GM23338 (cell line): ENCODE data around the gene PACSIN1. TPM values are rescaled to one million over a fixed set of nuclear protein-coding genes. Genes with fewer than 3 reads are reported as not detected.

Experiments
- ATAC-seq: fragments of 200-7000 bp; cut with Tn5 transposase; 3 replicates; pipeline ENCODE4 v1.9.1; 2020
- DNase-seq: peaks from one replicate; pipeline ENCODE4 v3.0.0-alpha.2; 2015; ENCODE audit warnings: low spot score
- H2AFZ ChIP-seq: fragments of 200-600 bp; sonication (generic); 2 replicates; pipeline ENCODE4 v1.8.0; 2016; ENCODE audit warnings: antibody characterized with exemption, mild to moderate bottlenecking, moderate library complexity
- H3F3A ChIP-seq: fragments of 200-600 bp; sonication (generic); replicated peaks from 2 replicates; pipeline ENCODE4 v1.8.0; 2017; ENCODE audit warnings: antibody characterized with exemption, mixed run types, low read depth
- H3K27ac ChIP-seq: fragments of 200-600 bp; sonication (generic); 2 replicates; pipeline ENCODE4 v1.6.1; 2016; ENCODE audit warnings: low read depth
- H3K27me3 ChIP-seq: fragments of 200-600 bp; sonication (generic); 2 replicates; pipeline ENCODE4 v1.8.0; 2016; ENCODE audit warnings: mild to moderate bottlenecking, mixed run types, moderate library complexity; ENCODE audit not compliant: insufficient read depth
- H3K36me3 ChIP-seq: fragments of 200-600 bp; sonication (generic); 2 replicates; pipeline ENCODE4 v1.8.0; 2016; ENCODE audit warnings: mild to moderate bottlenecking; ENCODE audit not compliant: insufficient read depth
- H3K4me1 ChIP-seq: fragments of 200-600 bp; sonication (generic); 2 replicates; pipeline ENCODE4 v1.8.0; 2016; ENCODE audit warnings: mild to moderate bottlenecking, moderate library complexity; ENCODE audit not compliant: insufficient read depth
- H3K4me2 ChIP-seq: fragments of 200-600 bp; sonication (generic); 2 replicates; pipeline ENCODE4 v1.7.1; 2017; ENCODE audit warnings: mixed run types
- H3K4me3 ChIP-seq: fragments of 200-600 bp; sonication (generic); 2 replicates; pipeline ENCODE4 v1.6.1; 2016; ENCODE audit warnings: mixed run types
- H3K79me2 ChIP-seq: fragments of 200-600 bp; sonication (generic); replicated peaks from 2 replicates; pipeline ENCODE4 v1.8.0; 2017; ENCODE audit warnings: mild to moderate bottlenecking; ENCODE audit not compliant: insufficient read depth
- H3K9me2 ChIP-seq: fragments of 200-600 bp; sonication (generic); 2 replicates; pipeline ENCODE4 v1.8.0; 2017; ENCODE audit not compliant: insufficient read depth
- H4K20me1 ChIP-seq: fragments of 200-600 bp; sonication (generic); replicated peaks from 2 replicates; pipeline ENCODE4 v1.8.0; 2017; ENCODE audit warnings: mild to moderate bottlenecking; ENCODE audit not compliant: insufficient read depth
- H3K27ac Mint-ChIP-seq: 2 replicates; pipeline ENCODE4 v1.8.0; 2020; ENCODE audit warnings: inconsistent platforms, mild to moderate bottlenecking, moderate library complexity, mixed read lengths
- H3K27me3 Mint-ChIP-seq: 3 replicates; pipeline ENCODE4 v1.8.0; 2022; ENCODE audit warnings: low read depth, mild to moderate bottlenecking, moderate library complexity, mixed read lengths, inconsistent platforms; ENCODE audit not compliant: insufficient read depth, poor library complexity
- H3K36me3 Mint-ChIP-seq: 3 replicates; pipeline ENCODE4 v1.8.0; 2021; ENCODE audit warnings: low read depth, mild to moderate bottlenecking, inconsistent platforms, moderate library complexity, mixed read lengths
- H3K4me1 Mint-ChIP-seq: 3 replicates; pipeline ENCODE4 v1.8.0; 2020; ENCODE audit warnings: mild to moderate bottlenecking, inconsistent platforms, mixed read lengths
- H3K4me3 Mint-ChIP-seq: 3 replicates; pipeline ENCODE4 v1.8.0; 2021; ENCODE audit warnings: moderate library complexity, mild to moderate bottlenecking, inconsistent platforms, mixed read lengths
- H3K9me3 Mint-ChIP-seq: 3 replicates; pipeline ENCODE4 v1.8.0; 2020; ENCODE audit warnings: moderate library complexity, mild to moderate bottlenecking, inconsistent platforms, mixed read lengths
- CREB1 ChIP-seq: fragments of 250-450 bp; sonication (Bioruptor Pico); IDR thresholded peaks from 2 replicates; pipeline ENCODE4 v1.5.0; 2020; ENCODE audit warnings: low read depth, mild to moderate bottlenecking, moderate library complexity
- EZH2 ChIP-seq: fragments of 200-600 bp; sonication (generic); IDR thresholded peaks from one replicate; pipeline ENCODE4 v1.8.0; 2017; ENCODE audit warnings: antibody characterized with exemption, mild to moderate bottlenecking, low read depth; ENCODE audit not compliant: unreplicated experiment
- EZH2phosphoT487 ChIP-seq: fragments of 200-600 bp; sonication (generic); IDR thresholded peaks from one replicate; pipeline ENCODE4 v1.8.1; 2018; ENCODE audit warnings: antibody characterized with exemption; ENCODE audit not compliant: unreplicated experiment
- JUNB ChIP-seq: IDR thresholded peaks from one replicate; pipeline ENCODE4 v1.6.1; 2016; ENCODE audit warnings: antibody characterized with exemption; ENCODE audit not compliant: unreplicated experiment
- NANOG ChIP-seq: IDR thresholded peaks from 2 replicates; pipeline ENCODE4 v1.6.1; 2016; ENCODE audit warnings: antibody characterized with exemption, borderline replicate concordance
- POLR2AphosphoS5 ChIP-seq: IDR thresholded peaks from 2 replicates; pipeline ENCODE4 v1.6.1; 2016; ENCODE audit warnings: antibody characterized with exemption, low read depth
- STAT1 ChIP-seq: IDR thresholded peaks from one replicate; pipeline ENCODE4 v1.6.1; 2016; ENCODE audit warnings: antibody characterized with exemption; ENCODE audit not compliant: unreplicated experiment
- ZNF331 ChIP-seq: fragments of 250-450 bp; sonication (Bioruptor Pico); IDR thresholded peaks from 2 replicates; pipeline ENCODE4 v1.5.0; 2020; ENCODE audit warnings: low read depth, mild to moderate bottlenecking, moderate library complexity
- ZNF462 ChIP-seq: fragments of 250-450 bp; sonication (Bioruptor Pico); IDR thresholded peaks from 2 replicates; pipeline ENCODE4 v1.5.0; 2020; ENCODE audit warnings: mild to moderate bottlenecking, moderate library complexity
- polyA plus RNA-seq: library from polyadenylated mRNA; unstranded; fragments of >200 nt; fragmentation: Nextera tagmentation; extraction: Ambion mirVana; gene quantifications from 2 replicates; pipeline ENCODE4 v1.2.1, GENCODE V29; 2016
- total RNA-seq: library from RNA; depleted of rRNA; stranded (reverse); fragments of >200 nt; shearing (Covaris generic); gene quantifications from 2 replicates; pipeline ENCODE4 v1.2.3, GENCODE V29; 2014
- TF ChIP-seq, protein P1 (sequence below): IDR thresholded peaks from one replicate; pipeline ENCODE4 v1.6.1; 2018; ENCODE audit warnings: antibody characterized with exemption; ENCODE audit not compliant: unreplicated experiment
- TF ChIP-seq, protein P2 (sequence below): IDR thresholded peaks from 2 replicates; pipeline ENCODE4 v1.6.1; 2016; ENCODE audit warnings: antibody characterized with exemption

Gene PACSIN1
- total and polyA plus RNA-seq, 2 experiments from 2014 or later = 5.2 to 8.7 TPM

DNA sequence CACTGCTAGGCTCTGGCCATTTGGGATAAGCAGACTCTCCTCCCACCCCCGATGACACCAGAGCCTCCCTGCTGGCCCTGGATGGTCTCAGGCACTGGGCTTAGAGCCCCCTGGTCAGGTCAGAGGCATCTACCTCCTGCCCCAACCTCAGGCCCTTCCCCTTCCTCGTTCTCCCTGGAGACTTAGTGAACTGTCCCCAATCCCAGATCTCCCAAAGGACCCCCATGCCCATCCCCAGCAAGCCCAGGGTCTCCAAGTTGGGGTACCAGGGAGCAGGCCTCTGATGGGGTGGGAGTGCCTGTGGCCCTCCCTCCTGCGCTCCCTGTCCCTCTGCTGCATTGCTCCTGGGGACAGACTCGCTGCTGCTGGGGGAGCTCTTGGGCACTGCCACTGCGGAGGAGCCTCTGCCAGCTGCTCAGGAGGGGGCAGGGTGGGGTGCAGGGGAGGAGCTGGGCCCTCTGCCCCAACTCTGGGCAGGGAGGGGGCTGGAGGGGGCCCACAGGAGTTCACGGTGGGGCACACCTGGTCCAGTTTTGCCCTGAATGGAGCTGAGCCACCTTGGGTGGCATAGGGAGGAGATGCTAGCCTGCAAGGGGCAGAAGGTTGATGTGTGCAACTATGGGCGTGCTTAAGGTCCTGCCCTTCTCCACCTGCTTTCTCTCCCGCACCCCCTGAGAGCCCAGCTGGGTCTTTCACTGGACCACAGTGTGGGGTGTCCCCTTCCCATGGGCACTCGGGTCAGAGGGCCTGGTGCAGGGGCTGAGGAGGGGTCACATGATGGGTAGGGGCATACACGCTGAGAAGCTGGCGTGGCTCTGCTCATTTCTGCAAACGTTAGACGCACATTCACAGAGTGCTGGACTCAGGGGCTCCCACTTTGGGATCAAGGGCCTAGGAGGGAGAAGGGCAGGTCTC, 49.9 kb downstream of the PACSIN1 start:
- Histone ChIP-seq H3K4me3 (peak overlapping the region; percentile 74; the same call in 1 of the 2 replicates), H3K9me2 (no peaks in the 10 kb centered on the region), H2AFZ (no peak overlapping the region), H3F3A (no peaks in the 10 kb centered on the region), H3K4me2 (peak overlapping the region; percentile 86), H3K27ac (no peak overlapping the region), H3K79me2 (no peaks in the 10 kb centered on the region), H4K20me1 (no peaks in the 10 kb centered on the region; the same call in 1 of the 2 replicates), H3K4me1 (no peaks in the 10 kb centered on the region), H3K36me3 (no peaks in the 10 kb centered on the region), H3K27me3 (no peaks in the 10 kb centered on the region)
- no peak overlapping the region for H3K27ac Mint-ChIP-seq
- no peak for TF ChIP-seq CREB1 (CRISPR knock-in tag)
- no peak for TF ChIP-seq POLR2AphosphoS5
- TF ChIP-seq, protein P1, sequence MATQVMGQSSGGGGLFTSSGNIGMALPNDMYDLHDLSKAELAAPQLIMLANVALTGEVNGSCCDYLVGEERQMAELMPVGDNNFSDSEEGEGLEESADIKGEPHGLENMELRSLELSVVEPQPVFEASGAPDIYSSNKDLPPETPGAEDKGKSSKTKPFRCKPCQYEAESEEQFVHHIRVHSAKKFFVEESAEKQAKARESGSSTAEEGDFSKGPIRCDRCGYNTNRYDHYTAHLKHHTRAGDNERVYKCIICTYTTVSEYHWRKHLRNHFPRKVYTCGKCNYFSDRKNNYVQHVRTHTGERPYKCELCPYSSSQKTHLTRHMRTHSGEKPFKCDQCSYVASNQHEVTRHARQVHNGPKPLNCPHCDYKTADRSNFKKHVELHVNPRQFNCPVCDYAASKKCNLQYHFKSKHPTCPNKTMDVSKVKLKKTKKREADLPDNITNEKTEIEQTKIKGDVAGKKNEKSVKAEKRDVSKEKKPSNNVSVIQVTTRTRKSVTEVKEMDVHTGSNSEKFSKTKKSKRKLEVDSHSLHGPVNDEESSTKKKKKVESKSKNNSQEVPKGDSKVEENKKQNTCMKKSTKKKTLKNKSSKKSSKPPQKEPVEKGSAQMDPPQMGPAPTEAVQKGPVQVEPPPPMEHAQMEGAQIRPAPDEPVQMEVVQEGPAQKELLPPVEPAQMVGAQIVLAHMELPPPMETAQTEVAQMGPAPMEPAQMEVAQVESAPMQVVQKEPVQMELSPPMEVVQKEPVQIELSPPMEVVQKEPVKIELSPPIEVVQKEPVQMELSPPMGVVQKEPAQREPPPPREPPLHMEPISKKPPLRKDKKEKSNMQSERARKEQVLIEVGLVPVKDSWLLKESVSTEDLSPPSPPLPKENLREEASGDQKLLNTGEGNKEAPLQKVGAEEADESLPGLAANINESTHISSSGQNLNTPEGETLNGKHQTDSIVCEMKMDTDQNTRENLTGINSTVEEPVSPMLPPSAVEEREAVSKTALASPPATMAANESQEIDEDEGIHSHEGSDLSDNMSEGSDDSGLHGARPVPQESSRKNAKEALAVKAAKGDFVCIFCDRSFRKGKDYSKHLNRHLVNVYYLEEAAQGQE = no peak
- no peak for TF ChIP-seq ZNF462 (CRISPR knock-in tag)
- TF ChIP-seq EZH2phosphoT487 = no peak
- no peak for TF ChIP-seq EZH2
- no peak for TF ChIP-seq NANOG
- TF ChIP-seq STAT1 = no peak
- no peak for TF ChIP-seq ZNF331
- TF ChIP-seq, protein P2, sequence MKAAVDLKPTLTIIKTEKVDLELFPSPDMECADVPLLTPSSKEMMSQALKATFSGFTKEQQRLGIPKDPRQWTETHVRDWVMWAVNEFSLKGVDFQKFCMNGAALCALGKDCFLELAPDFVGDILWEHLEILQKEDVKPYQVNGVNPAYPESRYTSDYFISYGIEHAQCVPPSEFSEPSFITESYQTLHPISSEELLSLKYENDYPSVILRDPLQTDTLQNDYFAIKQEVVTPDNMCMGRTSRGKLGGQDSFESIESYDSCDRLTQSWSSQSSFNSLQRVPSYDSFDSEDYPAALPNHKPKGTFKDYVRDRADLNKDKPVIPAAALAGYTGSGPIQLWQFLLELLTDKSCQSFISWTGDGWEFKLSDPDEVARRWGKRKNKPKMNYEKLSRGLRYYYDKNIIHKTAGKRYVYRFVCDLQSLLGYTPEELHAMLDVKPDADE = no peak
- TF ChIP-seq JUNB = no peak
- no peak for DNase-seq
- no peaks in the 10 kb centered on the region for H3K9me3 Mint-ChIP-seq
- H3K36me3 Mint-ChIP-seq = no peaks in the 10 kb centered on the region; the same call in 2 of the 3 replicates
- peaks cover 9% of the 10 kb centered on the region for H3K27me3 Mint-ChIP-seq
- ATAC-seq = no peak
- H3K4me3 Mint-ChIP-seq = peak overlapping the region; percentile 93
- peaks cover 25% of the 10 kb centered on the region for H3K4me1 Mint-ChIP-seq
